IMR-90 (cell line): ENCODE data around the gene PLXNC1. TPM values are rescaled to one million over a fixed set of nuclear protein-coding genes. Genes with fewer than 3 reads are reported as not detected.

ENCODE experiments used
- ATAC-seq: fragments of 200-7000 bp; cut with Tn5 transposase; 2 replicates; pipeline ENCODE4 v1.9.1; 2020; ENCODE audit warnings: low read depth, mild to moderate bottlenecking, moderate library complexity
- BruUV-seq: library from RNA; stranded (reverse); fragments of 400-500 nt; replicated peaks from 2 replicates; lab custom pipeline; 2021; lab: Mats Ljungman, UMichigan
- CTCF ChIA-PET: fragments of 300-600 bp; formaldehyde crosslinking; extraction: SDS; loops from one replicate; lab custom pipeline; 2021; ENCODE audit warnings: antibody characterized with exemption; lab: Yijun Ruan, JAX
- POLR2A ChIA-PET: fragments of 300-600 bp; sonication (Branson Sonifier 250); formaldehyde crosslinking; loops from one replicate; lab custom pipeline; 2022; ENCODE audit warnings: antibody characterized with exemption; ENCODE audit not compliant: unreplicated experiment; lab: Charles Lee
- DNase-seq: peaks from one replicate; pipeline ENCODE4 v3.0.0; 2013
- H2AFZ ChIP-seq: replicated peaks from 2 replicates; pipeline ENCODE3; 2013; ENCODE audit warnings: low read length, mild to moderate bottlenecking; ENCODE audit not compliant: poor library complexity
- H2AK5ac ChIP-seq: 2 replicates; pipeline ENCODE4 v1.6.1; 2013; ENCODE audit warnings: low read depth, low read length, inconsistent platforms
- H2AK9ac ChIP-seq: replicated peaks from 2 replicates; pipeline ENCODE3; 2013; ENCODE audit warnings: mild to moderate bottlenecking, low read depth, low read length, moderate library complexity; ENCODE audit not compliant: poor library complexity
- H2BK120ac ChIP-seq: 2 replicates; pipeline ENCODE4 v1.6.1; 2013; ENCODE audit warnings: low read depth, low read length, inconsistent platforms
- H2BK15ac ChIP-seq: 3 replicates; pipeline ENCODE4 v1.6.1; 2013; ENCODE audit warnings: low read depth, low read length, inconsistent platforms
- H2BK20ac ChIP-seq: 2 replicates; pipeline ENCODE4 v1.6.1; 2013; ENCODE audit warnings: low read depth, mild to moderate bottlenecking, inconsistent platforms, low read length, moderate library complexity
- H2BK5ac ChIP-seq: 2 replicates; pipeline ENCODE4 v1.6.1; 2013; ENCODE audit warnings: mild to moderate bottlenecking, low read depth, low read length, inconsistent platforms; ENCODE audit not compliant: poor library complexity, severe bottlenecking
- H3K14ac ChIP-seq: replicated peaks from 2 replicates; pipeline ENCODE4 v1.6.1; 2013; ENCODE audit warnings: low read depth, low read length, inconsistent platforms
- H3K18ac ChIP-seq: 2 replicates; pipeline ENCODE4 v1.6.1; 2013; ENCODE audit warnings: low read depth, low read length, control low read depth
- H3K23ac ChIP-seq: 2 replicates; pipeline ENCODE4 v1.6.1; 2013; ENCODE audit warnings: low read depth, low read length, inconsistent platforms
- H3K27ac ChIP-seq: 2 replicates; pipeline ENCODE4 v1.5.1; 2013; ENCODE audit warnings: mild to moderate bottlenecking, control low read depth, low read length; ENCODE audit not compliant: insufficient read depth
- H3K27me3 ChIP-seq: 2 replicates; pipeline ENCODE4 v1.6.1; 2013; ENCODE audit warnings: low read length; ENCODE audit not compliant: control insufficient read depth, insufficient read depth
- H3K36me3 ChIP-seq: 2 replicates; pipeline ENCODE4 v1.6.1; 2013; ENCODE audit warnings: low read length, mixed read lengths; ENCODE audit not compliant: control insufficient read depth, insufficient read depth
- H3K4ac ChIP-seq: 2 replicates; pipeline ENCODE4 v1.6.1; 2013; ENCODE audit warnings: low read depth, low read length, inconsistent platforms
- H3K4me1 ChIP-seq: 2 replicates; pipeline ENCODE4 v1.6.1; 2013; ENCODE audit warnings: low read length, mixed read lengths; ENCODE audit not compliant: control insufficient read depth, insufficient read depth
- H3K4me2 ChIP-seq: 2 replicates; pipeline ENCODE4 v1.6.1; 2013; ENCODE audit warnings: low read depth, mild to moderate bottlenecking, control low read depth, low read length, moderate library complexity
- H3K4me3 ChIP-seq: 2 replicates; pipeline ENCODE4 v1.5.1; 2013; ENCODE audit warnings: low read depth, mild to moderate bottlenecking, control low read depth, low read length, moderate library complexity; ENCODE audit not compliant: insufficient read depth
- H3K56ac ChIP-seq: 2 replicates; pipeline ENCODE4 v1.6.1; 2013; ENCODE audit warnings: low read length, inconsistent platforms; ENCODE audit not compliant: insufficient read depth; ENCODE audit errors: extremely low read depth
- H3K79me1 ChIP-seq, 2 experiments: 2 replicates each; pipeline ENCODE4 v1.6.1; 2013; ENCODE audit warnings: low read length in 2 of 2, inconsistent platforms in 1 of 2, low read depth in 1 of 2
- H3K9ac ChIP-seq: 2 replicates; pipeline ENCODE4 v1.6.1; 2013; ENCODE audit warnings: low read depth, low read length, control low read depth
- H3K9me1 ChIP-seq: 2 replicates; pipeline ENCODE4 v1.6.1; 2013; ENCODE audit warnings: low read length, inconsistent platforms; ENCODE audit not compliant: insufficient read depth
- H3K9me3 ChIP-seq: 2 replicates; pipeline ENCODE4 v1.6.1; 2013; ENCODE audit warnings: low read length; ENCODE audit not compliant: control insufficient read depth, insufficient read depth
- H4K20me1 ChIP-seq: 2 replicates; pipeline ENCODE4 v1.6.1; 2013; ENCODE audit warnings: low read length, inconsistent platforms; ENCODE audit not compliant: insufficient read depth
- H4K5ac ChIP-seq: 2 replicates; pipeline ENCODE4 v1.6.1; 2013; ENCODE audit warnings: mild to moderate bottlenecking, low read depth, low read length, control low read depth
- H4K8ac ChIP-seq, 2 experiments: 2 replicates each; pipeline ENCODE4 v1.6.1; 2013; ENCODE audit warnings: low read depth in 2 of 2, low read length in 2 of 2, control low read depth in 1 of 2, inconsistent platforms in 1 of 2
- H4K91ac ChIP-seq: 2 replicates; pipeline ENCODE4 v1.6.1; 2013; ENCODE audit warnings: low read depth, low read length, inconsistent platforms; ENCODE audit not compliant: insufficient read depth
- BHLHE40 ChIP-seq: fragments of 150-350 bp; IDR thresholded peaks from 2 replicates; pipeline ENCODE4 v1.6.1; 2016; ENCODE audit warnings: mild to moderate bottlenecking, low read depth, low read length
- CEBPB ChIP-seq: IDR thresholded peaks from 2 replicates; pipeline ENCODE4 v1.6.1; 2012; ENCODE audit warnings: low read depth, low read length, improper control_type of control experiment
- CHD1 ChIP-seq: IDR thresholded peaks from 2 replicates; pipeline ENCODE4 v1.6.1; 2012; ENCODE audit warnings: low read depth, low read length, improper control_type of control experiment
- FOS ChIP-seq: fragments of 150-350 bp; IDR thresholded peaks from 2 replicates; pipeline ENCODE4 v1.6.1; 2016; ENCODE audit warnings: low read depth, low read length
- MAFK ChIP-seq: IDR thresholded peaks from 2 replicates; pipeline ENCODE4 v1.6.1; 2012; ENCODE audit warnings: low read depth, low read length, improper control_type of control experiment
- MAZ ChIP-seq: IDR thresholded peaks from 2 replicates; pipeline ENCODE4 v1.6.1; 2012; ENCODE audit warnings: low read depth, mild to moderate bottlenecking, low read length, improper control_type of control experiment, moderate library complexity, borderline replicate concordance
- MXI1 ChIP-seq: IDR thresholded peaks from 2 replicates; pipeline ENCODE4 v1.6.1; 2012; ENCODE audit warnings: low read depth, mild to moderate bottlenecking, low read length, moderate library complexity, borderline replicate concordance
- NFE2L2 ChIP-seq: fragments of 150-350 bp; IDR thresholded peaks from 2 replicates; pipeline ENCODE4 v1.6.1; 2016; ENCODE audit warnings: low read depth, mild to moderate bottlenecking, low read length
- POLR2A ChIP-seq: IDR thresholded peaks from 2 replicates; pipeline ENCODE4 v1.6.1; 2012; ENCODE audit warnings: mild to moderate bottlenecking, low read depth, low read length
- RAD21 ChIP-seq: IDR thresholded peaks from 2 replicates; pipeline ENCODE4 v1.6.1; 2012; ENCODE audit warnings: low read length, improper control_type of control experiment
- RCOR1 ChIP-seq: IDR thresholded peaks from 2 replicates; pipeline ENCODE4 v1.6.1; 2012; ENCODE audit warnings: mild to moderate bottlenecking, low read length, improper control_type of control experiment; ENCODE audit not compliant: insufficient replicate concordance
- RFX5 ChIP-seq: IDR thresholded peaks from 2 replicates; pipeline ENCODE4 v1.8.0; 2012; ENCODE audit warnings: low read depth, mild to moderate bottlenecking, low read length, moderate library complexity
- SMC3 ChIP-seq: fragments of 150-350 bp; IDR thresholded peaks from 2 replicates; pipeline ENCODE4 v1.6.1; 2016; ENCODE audit warnings: low read depth, mild to moderate bottlenecking, antibody characterized with exemption, low read length, moderate library complexity
- WGBS, 2 experiments: methylation state at CpG; one replicate each; pipeline versions ENCODE4 v1.1.5 to v1.1.7; 2013; ENCODE audit warnings: missing lambda C conversion rate in 2 of 2; ENCODE audit not compliant: insufficient read length in 1 of 2; ENCODE audit errors: extremely low coverage in 2 of 2; 5-methylcytosine and 5-hydroxymethylcytosine counted together
- dilution Hi-C: fragments of 300-500 bp; cut with HindIII; formaldehyde crosslinking; loops from one replicate; pipeline ENCODE4 v1.14.3; 2018; ENCODE audit warnings: low sequenced_read_pairs; ENCODE audit not compliant: unreplicated experiment
- in situ Hi-C: fragments of 300-500 bp; cut with MboI; formaldehyde crosslinking; loops from 3 replicates; pipeline ENCODE4 v1.14.3; 2019; ENCODE audit warnings: low sequenced_read_pairs, inconsistent platforms, mixed read lengths
- intact Hi-C: fragments of 100-400 bp; cut with micrococcal nuclease; formaldehyde crosslinking; loops from 2 replicates; pipeline ENCODE4 v1.10.0; 2022
- polyA plus RNA-seq, 3 experiments: library from polyadenylated mRNA; depleted of rRNA; stranded (reverse); fragments of >200 nt; gene quantifications; 2 replicates each; pipeline ENCODE4 v1.2.3, GENCODE V29; 2012; ENCODE audit warnings: low replicate concordance in 1 of 3
- total RNA-seq: library from RNA; depleted of rRNA; stranded (reverse); fragments of >200 nt; gene quantifications from 2 replicates; pipeline ENCODE4 v1.2.3, GENCODE V29; 2012
- TF ChIP-seq, protein P1 (sequence below): fragments of 150-350 bp; IDR thresholded peaks from 2 replicates; pipeline ENCODE4 v1.6.1; 2016; ENCODE audit warnings: low read depth, mild to moderate bottlenecking, low read length, moderate library complexity, borderline replicate concordance
- TF ChIP-seq, protein P2 (sequence below): conservative IDR thresholded peaks from 2 replicates; pipeline ENCODE4 v1.5.1; 2012; ENCODE audit warnings: mild to moderate bottlenecking, low read depth, low read length, improper control_type of control experiment

The PLXNC1 gene
- total and polyA plus RNA-seq, 2 of the 4 experiments (the other 2 are of a cell fraction) = 1.0 to 1.6 TPM

DNA sequence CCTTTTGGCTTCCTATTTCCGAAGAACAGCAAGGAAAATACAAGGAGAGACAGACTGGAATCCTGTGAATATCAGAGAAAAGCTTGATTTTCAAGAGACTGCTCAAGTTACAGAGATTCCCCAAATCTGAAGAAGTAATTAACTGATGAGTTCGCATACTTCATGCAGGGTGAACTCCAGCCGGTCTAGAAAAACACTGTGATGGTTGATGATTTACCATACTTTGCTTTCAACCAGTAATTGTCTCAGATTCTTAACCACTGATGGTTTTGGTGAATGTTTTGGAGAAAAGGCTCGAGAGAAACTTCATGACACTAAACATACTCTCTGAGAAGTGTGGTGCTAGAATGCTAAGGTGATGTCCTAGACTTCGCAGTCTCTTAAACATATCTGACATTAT is 4.4 kb upstream of the PLXNC1 start:
- Histone ChIP-seq H2BK120ac (no peak overlapping the region), H3K36me3 (no peaks in the 10 kb centered on the region), H3K27me3 (peaks cover 64% of the 10 kb centered on the region), H3K4ac (no peak overlapping the region), H2AK5ac (no peak overlapping the region), H4K5ac (no peak overlapping the region), H3K23ac (no peak overlapping the region), H3K27ac (no peak overlapping the region), H3K56ac (no peak overlapping the region), H3K9me3 (no peaks in the 10 kb centered on the region), H4K8ac (no peak overlapping the region), H2AFZ (no peak overlapping the region), H2BK5ac (no peak overlapping the region), H3K18ac (no peak overlapping the region), H3K14ac (no peak overlapping the region), H2BK15ac (no peak overlapping the region), H4K20me1 (no peaks in the 10 kb centered on the region), H2BK20ac (no peak overlapping the region), H3K4me2 (no peak overlapping the region), H3K4me3 (no peak overlapping the region), H3K79me1 (no peaks in the 10 kb centered on the region), H2AK9ac (no peak overlapping the region), H3K4me1 (no peaks in the 10 kb centered on the region; the same call in 1 of the 2 replicates), H4K91ac (no peak overlapping the region), H3K9me1 (no peaks in the 10 kb centered on the region), H3K9ac (no peak overlapping the region)
- POLR2A ChIA-PET = no interaction called here
- TF ChIP-seq, protein P1, sequence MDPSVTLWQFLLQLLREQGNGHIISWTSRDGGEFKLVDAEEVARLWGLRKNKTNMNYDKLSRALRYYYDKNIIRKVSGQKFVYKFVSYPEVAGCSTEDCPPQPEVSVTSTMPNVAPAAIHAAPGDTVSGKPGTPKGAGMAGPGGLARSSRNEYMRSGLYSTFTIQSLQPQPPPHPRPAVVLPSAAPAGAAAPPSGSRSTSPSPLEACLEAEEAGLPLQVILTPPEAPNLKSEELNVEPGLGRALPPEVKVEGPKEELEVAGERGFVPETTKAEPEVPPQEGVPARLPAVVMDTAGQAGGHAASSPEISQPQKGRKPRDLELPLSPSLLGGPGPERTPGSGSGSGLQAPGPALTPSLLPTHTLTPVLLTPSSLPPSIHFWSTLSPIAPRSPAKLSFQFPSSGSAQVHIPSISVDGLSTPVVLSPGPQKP = no peak
- TF ChIP-seq NFE2L2 (no peak), SMC3 (no peak), RFX5 (no peak), RAD21 (no peak), CHD1 (no peak), CEBPB (no peak), MAFK (no peak), FOS (no peak), MAZ (no peak), RCOR1 (no peak), BHLHE40 (no peak), MXI1 (no peak), POLR2A (no peak)
- TF ChIP-seq, protein P2, sequence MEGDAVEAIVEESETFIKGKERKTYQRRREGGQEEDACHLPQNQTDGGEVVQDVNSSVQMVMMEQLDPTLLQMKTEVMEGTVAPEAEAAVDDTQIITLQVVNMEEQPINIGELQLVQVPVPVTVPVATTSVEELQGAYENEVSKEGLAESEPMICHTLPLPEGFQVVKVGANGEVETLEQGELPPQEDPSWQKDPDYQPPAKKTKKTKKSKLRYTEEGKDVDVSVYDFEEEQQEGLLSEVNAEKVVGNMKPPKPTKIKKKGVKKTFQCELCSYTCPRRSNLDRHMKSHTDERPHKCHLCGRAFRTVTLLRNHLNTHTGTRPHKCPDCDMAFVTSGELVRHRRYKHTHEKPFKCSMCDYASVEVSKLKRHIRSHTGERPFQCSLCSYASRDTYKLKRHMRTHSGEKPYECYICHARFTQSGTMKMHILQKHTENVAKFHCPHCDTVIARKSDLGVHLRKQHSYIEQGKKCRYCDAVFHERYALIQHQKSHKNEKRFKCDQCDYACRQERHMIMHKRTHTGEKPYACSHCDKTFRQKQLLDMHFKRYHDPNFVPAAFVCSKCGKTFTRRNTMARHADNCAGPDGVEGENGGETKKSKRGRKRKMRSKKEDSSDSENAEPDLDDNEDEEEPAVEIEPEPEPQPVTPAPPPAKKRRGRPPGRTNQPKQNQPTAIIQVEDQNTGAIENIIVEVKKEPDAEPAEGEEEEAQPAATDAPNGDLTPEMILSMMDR = no peak
- ATAC-seq (no peak), DNase-seq (no peak)
- CTCF ChIA-PET = interaction anchor here (1.0 to 2.0 kb wide), 2 partner anchors 10 to 284 kb away, joined by 4 to 6 read pairs; no protein-coding TSS in a partner anchor
- intact Hi-C loops = loop anchor here (10.0 kb wide), 1 partner anchor 621 kb away; no protein-coding TSS in a partner anchor
- in situ Hi-C loops = loop anchor here (25.0 kb wide), 2 partner anchors 618 to 1193 kb away; no protein-coding TSS in a partner anchor
- no TSS peak for BruUV-seq
- no CpG with 5 or more reads among the region's 5 CpGs for WGBS, 2 experiments
- dilution Hi-C loops = loop anchor here (25.0 kb wide), 1 partner anchor 393 kb away; no protein-coding TSS in a partner anchor
